Natural killer cell (primary cell): ENCODE measurements around the gene MGLL. TPM values are rescaled to one million over a fixed set of nuclear protein-coding genes. Genes with fewer than 3 reads are reported as not detected.

Source experiments
- ATAC-seq, 3 donors: fragments of 150-1000 bp in 2 of 3; fragments of 200-7000 bp in 1 of 3; cut with Tn5 transposase; 1 replicate in 1 of 3; 2 replicates in 2 of 3; pipeline ENCODE4 v1.10.0; 2021; ENCODE audit warnings: mild to moderate bottlenecking in 2 of 3, moderate library complexity in 2 of 3
- DNase-seq, 2 donors: peaks; one replicate each; pipeline versions ENCODE4 v3.0.0 to v3.0.0-alpha.2; 2013 to 2021; ENCODE audit warnings: mixed read lengths in 1 of 2
- H3K27ac ChIP-seq: one replicate; pipeline ENCODE4 v1.5.1; 2013; ENCODE audit warnings: mild to moderate bottlenecking, low read length
- H3K27me3 ChIP-seq: one replicate; pipeline ENCODE4 v1.6.1; 2013; ENCODE audit warnings: low read length; ENCODE audit not compliant: control insufficient read depth, insufficient read depth
- H3K36me3 ChIP-seq: one replicate; pipeline ENCODE4 v1.6.1; 2013; ENCODE audit warnings: low read length; ENCODE audit not compliant: control insufficient read depth, insufficient read depth
- H3K4me1 ChIP-seq: one replicate; pipeline ENCODE4 v1.6.1; 2013; ENCODE audit warnings: low read length; ENCODE audit not compliant: control insufficient read depth, insufficient read depth
- H3K4me3 ChIP-seq: one replicate; pipeline ENCODE4 v1.5.1; 2013; ENCODE audit warnings: low read length
- H3K9me3 ChIP-seq: one replicate; pipeline ENCODE4 v1.6.1; 2013; ENCODE audit warnings: low read length; ENCODE audit not compliant: control insufficient read depth, insufficient read depth
- H3K27ac Mint-ChIP-seq, 2 donors: one replicate each; pipeline ENCODE4 v1.8.0; 2022; ENCODE audit warnings: mild to moderate bottlenecking in 2 of 2, mixed read lengths in 2 of 2, moderate library complexity in 1 of 2
- H3K27me3 Mint-ChIP-seq, 2 donors: one replicate each; pipeline ENCODE4 v1.8.0; 2022; ENCODE audit warnings: low read depth in 2 of 2, mixed read lengths in 2 of 2
- H3K36me3 Mint-ChIP-seq: one replicate; pipeline ENCODE4 v1.8.0; 2022; ENCODE audit warnings: mixed read lengths
- H3K4me1 Mint-ChIP-seq, 2 donors: one replicate each; pipeline ENCODE4 v1.8.0; 2022; ENCODE audit warnings: mixed read lengths in 2 of 2
- H3K4me3 Mint-ChIP-seq: one replicate; pipeline ENCODE4 v1.8.0; 2022; ENCODE audit warnings: mild to moderate bottlenecking, moderate library complexity, mixed read lengths
- H3K9me3 Mint-ChIP-seq, 2 donors: one replicate each; pipeline ENCODE4 v1.8.0; 2022; ENCODE audit warnings: mixed read lengths in 2 of 2
- WGBS: methylation state at CpG from one replicate; pipeline ENCODE4 v1.1.7; 2013; ENCODE audit warnings: missing lambda C conversion rate; ENCODE audit not compliant: insufficient coverage; 5-methylcytosine and 5-hydroxymethylcytosine counted together
- intact Hi-C: fragments of 100-400 bp; cut with micrococcal nuclease; formaldehyde crosslinking; loops from one replicate; pipeline ENCODE4 v1.14.2; 2022
- total RNA-seq, 4 donors: library from RNA; stranded (reverse); fragments of 120-200 nt in 1 of 4; gene quantifications; one replicate each; pipeline versions ENCODE4 v1.2.3 to v1.2.4, GENCODE V29; 2013 to 2022
- TF ChIP-seq, protein P1 (sequence below): fragments of 200-600 bp; IDR thresholded peaks from one replicate; pipeline ENCODE4 v1.8.0; 2022; ENCODE audit warnings: antibody characterized with exemption

Gene MGLL
- total RNA-seq, 3 donors from 2014 or later (not counting 1 experiment from before 2014, with no cell fraction given): 2.7 to 4.6 (median 3.0) TPM

DNA sequence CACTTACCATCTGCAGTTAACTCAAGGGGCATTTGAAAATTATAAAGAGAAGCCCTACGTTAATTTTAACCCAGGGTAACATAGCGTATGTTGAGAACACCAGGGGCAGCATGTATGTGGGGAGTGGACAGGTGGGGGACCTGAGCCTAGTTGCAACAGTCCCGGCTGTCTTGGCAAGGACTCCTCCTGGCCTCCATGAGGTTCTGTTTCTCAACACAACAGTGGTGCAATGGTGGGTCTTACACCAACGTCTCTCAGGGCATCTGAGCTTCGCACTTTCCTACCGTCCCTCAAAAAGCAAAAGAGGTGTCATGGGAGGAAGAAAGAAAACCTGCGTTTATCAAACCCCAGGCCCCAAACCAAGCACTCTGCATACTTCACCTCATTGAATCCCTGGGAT lies 50.6 kb downstream of the MGLL start:
- Mint-ChIP-seq H3K4me1 (peaks cover 0 to 12% of the 10 kb centered on the region in 2 donors), H3K4me3 (no peak overlapping the region), H3K36me3 (no peaks in the 10 kb centered on the region), H3K27ac (no peak overlapping the region), H3K27me3 (peaks cover 0 to 2% of the 10 kb centered on the region in 2 donors), H3K9me3 (no peaks in the 10 kb centered on the region)
- 85% methylated on average over 6 of the region's 7 CpGs for WGBS
- intact Hi-C loops: no loop called here
- H3K4me1 ChIP-seq: peaks cover 9% of the 10 kb centered on the region
- TF ChIP-seq, protein P1, sequence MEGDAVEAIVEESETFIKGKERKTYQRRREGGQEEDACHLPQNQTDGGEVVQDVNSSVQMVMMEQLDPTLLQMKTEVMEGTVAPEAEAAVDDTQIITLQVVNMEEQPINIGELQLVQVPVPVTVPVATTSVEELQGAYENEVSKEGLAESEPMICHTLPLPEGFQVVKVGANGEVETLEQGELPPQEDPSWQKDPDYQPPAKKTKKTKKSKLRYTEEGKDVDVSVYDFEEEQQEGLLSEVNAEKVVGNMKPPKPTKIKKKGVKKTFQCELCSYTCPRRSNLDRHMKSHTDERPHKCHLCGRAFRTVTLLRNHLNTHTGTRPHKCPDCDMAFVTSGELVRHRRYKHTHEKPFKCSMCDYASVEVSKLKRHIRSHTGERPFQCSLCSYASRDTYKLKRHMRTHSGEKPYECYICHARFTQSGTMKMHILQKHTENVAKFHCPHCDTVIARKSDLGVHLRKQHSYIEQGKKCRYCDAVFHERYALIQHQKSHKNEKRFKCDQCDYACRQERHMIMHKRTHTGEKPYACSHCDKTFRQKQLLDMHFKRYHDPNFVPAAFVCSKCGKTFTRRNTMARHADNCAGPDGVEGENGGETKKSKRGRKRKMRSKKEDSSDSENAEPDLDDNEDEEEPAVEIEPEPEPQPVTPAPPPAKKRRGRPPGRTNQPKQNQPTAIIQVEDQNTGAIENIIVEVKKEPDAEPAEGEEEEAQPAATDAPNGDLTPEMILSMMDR: no peak
- no peaks in the 10 kb centered on the region for H3K36me3 ChIP-seq
- no peaks in the 10 kb centered on the region for H3K9me3 ChIP-seq
- no peak overlapping the region for H3K4me3 ChIP-seq
- no peaks in the 10 kb centered on the region for H3K27me3 ChIP-seq
- no peak overlapping the region for H3K27ac ChIP-seq
- no peak for ATAC-seq
- no peak for DNase-seq

DNA sequence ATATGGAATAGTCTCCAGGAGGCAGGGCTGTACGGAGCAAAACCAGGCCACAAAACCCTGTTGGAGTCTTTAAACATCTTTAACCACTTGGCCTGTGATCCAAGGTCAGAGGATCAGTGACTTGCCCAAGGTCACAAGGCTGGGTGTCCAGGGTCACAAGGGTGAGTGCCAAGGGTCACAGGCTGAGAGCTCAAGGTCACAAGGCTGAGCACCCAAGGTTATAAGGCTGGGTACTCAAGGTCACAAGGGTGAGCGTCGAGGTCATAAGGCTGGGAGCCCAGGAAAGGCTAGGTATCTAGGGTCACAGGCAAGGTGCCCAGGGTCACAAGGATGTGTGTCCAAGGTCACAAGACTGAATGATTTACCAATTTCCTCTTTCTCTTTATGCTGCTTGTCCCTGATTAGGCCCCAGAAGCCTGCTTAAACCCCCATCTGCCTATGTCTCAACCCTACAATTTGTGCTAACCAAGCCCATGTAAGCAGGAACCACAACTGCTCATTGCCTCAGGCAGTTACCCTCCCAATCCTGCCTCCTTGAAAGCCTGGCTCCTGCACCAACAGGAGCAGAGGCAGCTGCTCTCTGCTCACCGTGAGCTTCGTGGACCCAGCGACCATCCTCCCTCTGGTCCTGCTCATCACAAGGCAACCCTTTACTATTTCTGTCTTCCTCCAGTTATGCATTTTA lies 51.5 kb downstream of the MGLL start:
- no peaks in the 10 kb centered on the region for H3K27me3 ChIP-seq
- 80% methylated on average over 6 of the region's 6 CpGs for WGBS
- peaks cover 0 to 2% of the 10 kb centered on the region in 2 donors for H3K27me3 Mint-ChIP-seq
- DNase-seq (no peak), ATAC-seq (no peak)
- H3K36me3 Mint-ChIP-seq: no peaks in the 10 kb centered on the region
- peaks cover 0 to 12% of the 10 kb centered on the region in 2 donors for H3K4me1 Mint-ChIP-seq
- H3K9me3 ChIP-seq: no peaks in the 10 kb centered on the region
- H3K27ac Mint-ChIP-seq: no peak overlapping the region
- H3K36me3 ChIP-seq: no peaks in the 10 kb centered on the region
- H3K4me3 Mint-ChIP-seq: no peak overlapping the region
- peaks cover 6% of the 10 kb centered on the region for H3K4me1 ChIP-seq
- H3K27ac ChIP-seq: no peak overlapping the region
- H3K9me3 Mint-ChIP-seq: no peaks in the 10 kb centered on the region
- no peak overlapping the region for H3K4me3 ChIP-seq
- intact Hi-C loops: no loop called here
- TF ChIP-seq, protein P1: no peak

DNA sequence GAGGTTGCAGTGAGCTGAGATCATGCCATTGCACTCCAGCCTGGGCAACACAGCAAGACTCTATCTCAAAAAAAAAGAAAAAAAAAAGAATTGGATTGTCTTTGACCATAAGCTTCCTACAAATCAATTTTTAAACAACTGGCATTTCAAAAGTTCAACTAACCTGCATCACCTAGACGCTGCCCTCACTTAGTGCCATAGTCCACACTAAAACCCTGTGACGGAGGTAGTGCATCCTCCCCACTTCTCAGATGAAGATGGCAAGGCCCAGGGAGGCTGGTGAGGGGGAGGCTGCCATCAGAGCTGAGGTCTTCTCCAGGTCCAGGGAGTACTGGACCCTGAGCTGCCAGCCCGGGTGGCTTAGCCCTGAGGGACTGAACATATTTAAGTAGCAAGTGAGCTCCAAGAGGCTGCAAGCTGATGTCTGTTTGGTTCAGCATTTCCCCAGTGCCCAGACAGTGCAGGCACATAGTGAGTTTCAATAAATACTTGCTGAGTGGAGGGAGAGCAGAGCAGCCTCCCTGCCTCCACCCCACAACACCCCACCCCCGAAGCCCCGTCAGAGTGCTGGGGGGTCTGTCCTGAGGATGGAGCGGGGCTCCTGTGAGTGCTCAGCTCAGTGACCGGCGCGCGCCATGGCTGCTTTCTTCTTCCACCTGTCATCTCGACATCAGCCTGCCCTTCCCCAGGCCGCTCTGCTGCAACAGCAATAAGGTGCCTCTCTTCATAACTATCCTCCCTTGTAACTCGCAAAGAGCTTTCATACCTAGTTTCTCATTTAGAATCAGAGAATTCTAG lies 52.8 kb downstream of the MGLL start:
- Histone ChIP-seq H3K9me3 (no peaks in the 10 kb centered on the region), H3K36me3 (no peaks in the 10 kb centered on the region), H3K4me3 (no peak overlapping the region), H3K27ac (no peak overlapping the region), H3K27me3 (no peaks in the 10 kb centered on the region), H3K4me1 (no peaks in the 10 kb centered on the region)
- 93% methylated on average over 13 of the region's 13 CpGs for WGBS
- DNase-seq (no peak), ATAC-seq (no peak)
- H3K36me3 Mint-ChIP-seq: no peaks in the 10 kb centered on the region
- TF ChIP-seq, protein P1: no peak
- peaks cover 0 to 6% of the 10 kb centered on the region in 2 donors for H3K4me1 Mint-ChIP-seq
- no peak overlapping the region for H3K27ac Mint-ChIP-seq
- H3K9me3 Mint-ChIP-seq: no peaks in the 10 kb centered on the region
- H3K27me3 Mint-ChIP-seq: peaks cover 0 to 2% of the 10 kb centered on the region in 2 donors
- H3K4me3 Mint-ChIP-seq: no peak overlapping the region
- intact Hi-C loops: no loop called here
